Measurements from ENCODE around the gene TIMP2. TPM values are rescaled to one million over a fixed set of nuclear protein-coding genes. Genes with fewer than 3 reads are reported as not detected.

TIMP2 gene
- total and polyA plus RNA-seq, 2 of the 4 experiments (the other 2 are of a cell fraction), result 43.9 to 416 TPM

- no peak for ATAC-seq (ENCODE audit: low read depth)
- H2AK5ac ChIP-seq (ENCODE audit: low read depth, low read length), result no peak overlapping the region
- H4K5ac ChIP-seq (ENCODE audit: low read depth, low read length), result no peak overlapping the region
- intact Hi-C loops (cut with micrococcal nuclease) (no loop called here), in situ Hi-C loops (cut with MboI; ENCODE audit: low sequenced_read_pairs) (loop anchor here (25.0 kb wide), 1 partner anchor 528 kb away; no protein-coding TSS in a partner anchor), dilution Hi-C loops (cut with HindIII; ENCODE audit: low sequenced_read_pairs, unreplicated experiment) (no loop called here)
- no peak overlapping the region for H2BK15ac ChIP-seq (ENCODE audit: low read depth, low read length)
- no peak overlapping the region for H2BK120ac ChIP-seq (ENCODE audit: low read depth, low read length)
- peaks cover 45% of the 10 kb centered on the region for H3K36me3 ChIP-seq (ENCODE audit: control insufficient read depth, insufficient read depth, low read length)
- 100% methylated on average over 1 of the region's 4 CpGs; no CpG with 5 or more reads in 1 of the 2 experiments for WGBS, 2 experiments (ENCODE audit: extremely low coverage in 2 of 2, insufficient read length in 1 of 2)
- no peak overlapping the region for H4K8ac ChIP-seq (ENCODE audit: low read depth in 2 of 2, low read length in 2 of 2)
- no peak overlapping the region for H2BK20ac ChIP-seq (ENCODE audit: low read depth, low read length)
- TF ChIP-seq NFE2L2 (IDR thresholded peaks at IDR 0.05; ENCODE audit: low read depth, low read length) (no peak), SMC3 (IDR thresholded peaks at IDR 0.05; ENCODE audit: low read depth, low read length) (no peak), RAD21 (IDR thresholded peaks at IDR 0.05; ENCODE audit: low read length) (no peak)
- no peak overlapping the region for H3K4me3 ChIP-seq (ENCODE audit: insufficient read depth, low read depth, low read length)
- no peak overlapping the region for H2AFZ ChIP-seq (replicated peaks; ENCODE audit: low read length, poor library complexity)
- peaks cover 7% of the 10 kb centered on the region for H3K4me1 ChIP-seq (ENCODE audit: control insufficient read depth, insufficient read depth, low read length)
- H3K9me1 ChIP-seq (ENCODE audit: insufficient read depth, low read length), result no peaks in the 10 kb centered on the region; the same call in 1 of the 2 replicates
- CTCF ChIA-PET, result no interaction called here
- H3K18ac ChIP-seq (ENCODE audit: low read depth, low read length), result no peak overlapping the region
- H3K23ac ChIP-seq (ENCODE audit: low read depth, low read length), result no peak overlapping the region
- no peak overlapping the region for H3K27ac ChIP-seq (ENCODE audit: insufficient read depth, low read length)
- H3K56ac ChIP-seq (ENCODE audit: extremely low read depth, insufficient read depth, low read length), result no peak overlapping the region
- no peak for DNase-seq
- H3K79me1 ChIP-seq (ENCODE audit: low read depth in 1 of 2, low read length in 2 of 2), result peaks cover 28 to 75% of the 10 kb centered on the region in 2 experiments
- no TSS peak for BruUV-seq (replicated peaks)
- H3K4me2 ChIP-seq (ENCODE audit: low read depth, low read length), result no peak overlapping the region
- H3K9ac ChIP-seq (ENCODE audit: low read depth, low read length), result no peak overlapping the region
- H3K27me3 ChIP-seq (ENCODE audit: control insufficient read depth, insufficient read depth, low read length), result no peaks in the 10 kb centered on the region
- no peak overlapping the region for H3K4ac ChIP-seq (ENCODE audit: low read depth, low read length)
- H2AK9ac ChIP-seq (replicated peaks; ENCODE audit: low read depth, low read length, poor library complexity), result no peak overlapping the region
- no peak overlapping the region for H2BK5ac ChIP-seq (ENCODE audit: low read depth, low read length, poor library complexity, severe bottlenecking)
- H4K20me1 ChIP-seq (ENCODE audit: insufficient read depth, low read length), result peaks cover 21% of the 10 kb centered on the region
- H3K9me3 ChIP-seq (ENCODE audit: control insufficient read depth, insufficient read depth, low read length), result no peaks in the 10 kb centered on the region
- POLR2A ChIA-PET (ENCODE audit: unreplicated experiment), result no interaction called here
- no peak overlapping the region for H4K91ac ChIP-seq (ENCODE audit: insufficient read depth, low read depth, low read length)
- no peak overlapping the region for H3K14ac ChIP-seq (replicated peaks; ENCODE audit: low read depth, low read length)
Observed at GRCh38 chr17:78859051-78859450, 66.1 kb downstream of the TIMP2 start.
